ENCODE data around the gene GLIPR2.

DNA sequence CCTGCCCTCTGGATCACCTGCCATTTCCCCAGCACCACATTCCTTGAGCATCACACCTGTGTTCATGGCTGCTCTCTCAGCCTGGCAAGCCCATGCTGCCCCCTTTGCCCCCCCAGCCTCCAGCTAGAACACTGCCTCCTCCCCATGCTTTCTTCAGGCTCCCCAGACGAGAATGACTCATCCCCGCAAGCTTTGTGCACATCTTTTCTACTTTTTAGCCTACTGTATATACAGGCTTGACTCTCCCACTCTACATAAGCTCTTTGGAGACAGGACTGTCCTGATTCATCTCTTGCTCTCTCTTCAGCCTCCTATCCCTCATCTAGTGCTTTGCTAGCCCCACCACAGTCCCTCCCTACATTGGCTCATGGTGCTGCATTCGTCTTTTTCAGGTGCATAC is 19.9 kb upstream of the GLIPR2 start:
- TF ChIP-seq, protein P1, sequence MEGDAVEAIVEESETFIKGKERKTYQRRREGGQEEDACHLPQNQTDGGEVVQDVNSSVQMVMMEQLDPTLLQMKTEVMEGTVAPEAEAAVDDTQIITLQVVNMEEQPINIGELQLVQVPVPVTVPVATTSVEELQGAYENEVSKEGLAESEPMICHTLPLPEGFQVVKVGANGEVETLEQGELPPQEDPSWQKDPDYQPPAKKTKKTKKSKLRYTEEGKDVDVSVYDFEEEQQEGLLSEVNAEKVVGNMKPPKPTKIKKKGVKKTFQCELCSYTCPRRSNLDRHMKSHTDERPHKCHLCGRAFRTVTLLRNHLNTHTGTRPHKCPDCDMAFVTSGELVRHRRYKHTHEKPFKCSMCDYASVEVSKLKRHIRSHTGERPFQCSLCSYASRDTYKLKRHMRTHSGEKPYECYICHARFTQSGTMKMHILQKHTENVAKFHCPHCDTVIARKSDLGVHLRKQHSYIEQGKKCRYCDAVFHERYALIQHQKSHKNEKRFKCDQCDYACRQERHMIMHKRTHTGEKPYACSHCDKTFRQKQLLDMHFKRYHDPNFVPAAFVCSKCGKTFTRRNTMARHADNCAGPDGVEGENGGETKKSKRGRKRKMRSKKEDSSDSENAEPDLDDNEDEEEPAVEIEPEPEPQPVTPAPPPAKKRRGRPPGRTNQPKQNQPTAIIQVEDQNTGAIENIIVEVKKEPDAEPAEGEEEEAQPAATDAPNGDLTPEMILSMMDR (conservative IDR thresholded peaks at IDR 0.05) = no peak
- TF ChIP-seq ZFX (IDR thresholded peaks at IDR 0.05) = no peak
